ENCODE results near the gene METTL8. TPM values are rescaled to one million over a fixed set of nuclear protein-coding genes. Genes with fewer than 3 reads are reported as not detected.

The METTL8 gene
- total and polyA plus RNA-seq, 2 of the 13 experiments (the other 11 are each of a cell fraction or from before 2014, with no cell fraction given): 18.6 to 68.2 TPM

GRCh38 chr2:171323971-171324528 is 109.7 kb downstream of the METTL8 start (continued):
- TF ChIP-seq HOMEZ (CRISPR knock-in tag; IDR thresholded peaks at IDR 0.05; ENCODE audit: low read depth) (peak; percentile 71; the same call in 1 of the 2 replicates), HOXA5 (CRISPR knock-in tag; IDR thresholded peaks at IDR 0.05) (no peak), ZMYM2 (CRISPR knock-in tag; IDR thresholded peaks at IDR 0.05) (no peak), FOXA3 (CRISPR knock-in tag; IDR thresholded peaks at IDR 0.05) (0 out of 2 replicates have a peak, but pooled peaks have one; percentile 7), FOXJ3 (CRISPR knock-in tag; IDR thresholded peaks at IDR 0.05; ENCODE audit: borderline replicate concordance) (peak; percentile 61; the same call in 1 of the 2 replicates), TCF7L2 (IDR thresholded peaks at IDR 0.05; ENCODE audit: low read depth, low read length) (no peak), SOX5 (CRISPR knock-in tag; IDR thresholded peaks at IDR 0.05; ENCODE audit: borderline replicate concordance) (peak; percentile 99), ZNF362 (CRISPR knock-in tag; IDR thresholded peaks at IDR 0.05; ENCODE audit: borderline replicate concordance) (peak; percentile 41; the same call in 1 of the 2 replicates), ETV6 (CRISPR knock-in tag; conservative IDR thresholded peaks at IDR 0.05) (no peak), ARID5B (CRISPR knock-in tag; IDR thresholded peaks at IDR 0.05) (peak; percentile 79), CEBPB (IDR thresholded peaks at IDR 0.05; ENCODE audit: borderline replicate concordance, low read depth, low read length) (peak; percentile 73), ZNF777 (CRISPR knock-in tag; IDR thresholded peaks at IDR 0.05) (no peak), HNF4A (CRISPR knock-in tag; IDR thresholded peaks at IDR 0.05) (peak; percentile 89), SOX6 (IDR thresholded peaks at IDR 0.05) (no peak), SOX6 (CRISPR knock-in tag; IDR thresholded peaks at IDR 0.05) (peak; percentile 93), ZKSCAN1 (IDR thresholded peaks at IDR 0.05; ENCODE audit: low read length) (no peak; the same call in none of the 2 replicates), CEBPG (CRISPR knock-in tag; IDR thresholded peaks at IDR 0.05) (peak; percentile 36; the same call in 1 of the 2 replicates), ZNF687 (CRISPR knock-in tag; IDR thresholded peaks at IDR 0.05) (no peak), ZNF644 (CRISPR knock-in tag; IDR thresholded peaks at IDR 0.05; ENCODE audit: low read depth) (peak; percentile 87; the same call in 1 of the 2 replicates), TSC22D2 (CRISPR knock-in tag; IDR thresholded peaks at IDR 0.05; ENCODE audit: borderline replicate concordance) (no peak), GATAD2A (CRISPR knock-in tag; IDR thresholded peaks at IDR 0.05) (peak; percentile 52)

Measured in HepG2 (cell line).